HG03196 (cell line): ENCODE results near the gene ALDH18A1.
A peak's percentile ranks its signal among the peaks of the same experiment; 100 is the strongest.

ENCODE experiments used
- ATAC-seq: cut with Tn5 transposase; IDR thresholded peaks from one replicate; pipeline ENCODE4 v1.9.1; 2021; ENCODE audit not compliant: unreplicated experiment

Gene ALDH18A1

DNA sequence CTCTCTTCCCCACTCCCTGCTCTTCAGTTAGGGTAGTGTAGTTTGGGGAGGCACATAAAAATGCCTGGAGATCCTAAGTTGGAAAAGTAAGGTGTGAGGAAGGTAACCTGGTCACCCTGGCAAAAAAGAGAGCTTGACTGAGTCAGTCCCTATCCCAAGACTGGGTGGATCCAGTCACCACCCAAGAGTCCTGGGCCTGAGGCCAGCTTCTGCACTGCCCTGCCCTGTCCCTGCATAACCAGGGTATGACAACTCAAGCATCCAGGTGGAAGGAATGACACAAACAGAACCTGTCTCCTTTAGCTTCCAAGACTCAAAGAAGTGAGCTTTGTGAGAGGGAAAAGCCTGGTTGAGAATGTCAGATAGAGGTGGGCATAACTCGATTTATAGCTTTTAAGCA, 68.5 kb downstream of the ALDH18A1 start:
- no peak for ATAC-seq

DNA sequence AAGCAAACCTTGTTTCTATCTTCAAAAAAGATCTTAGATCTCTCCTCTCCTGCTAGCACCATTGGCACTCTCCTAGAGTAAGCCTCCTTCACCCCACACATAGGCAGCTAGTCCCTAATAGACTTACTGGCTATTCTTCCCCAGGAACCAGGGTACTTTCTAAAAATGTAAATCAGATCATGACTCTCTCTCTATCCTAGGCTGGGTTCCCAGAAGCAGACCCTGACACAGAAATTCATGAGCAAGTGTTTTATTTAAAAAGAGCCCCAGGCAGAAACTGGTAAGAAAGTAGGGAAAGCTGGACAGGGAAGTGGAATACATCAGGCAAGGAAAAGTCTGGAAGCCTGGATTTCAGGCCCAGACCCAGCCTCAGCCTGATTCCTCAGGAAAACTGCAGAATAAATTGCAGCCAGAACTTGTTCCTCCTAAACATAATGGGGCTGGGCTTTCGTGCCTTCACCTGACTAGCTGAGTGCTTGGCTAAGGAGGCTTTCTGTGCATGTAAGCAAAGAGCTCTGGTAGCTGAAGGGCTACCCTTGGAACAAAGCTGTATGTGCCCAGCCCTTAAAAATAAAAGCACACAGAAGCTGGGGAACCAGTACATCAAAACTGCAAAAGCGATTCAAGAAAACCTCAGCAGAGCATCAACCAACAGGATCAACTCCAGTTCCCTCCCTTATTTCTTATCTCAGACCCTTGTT, 76.5 kb downstream of the ALDH18A1 start:
- ATAC-seq: no peak

DNA sequence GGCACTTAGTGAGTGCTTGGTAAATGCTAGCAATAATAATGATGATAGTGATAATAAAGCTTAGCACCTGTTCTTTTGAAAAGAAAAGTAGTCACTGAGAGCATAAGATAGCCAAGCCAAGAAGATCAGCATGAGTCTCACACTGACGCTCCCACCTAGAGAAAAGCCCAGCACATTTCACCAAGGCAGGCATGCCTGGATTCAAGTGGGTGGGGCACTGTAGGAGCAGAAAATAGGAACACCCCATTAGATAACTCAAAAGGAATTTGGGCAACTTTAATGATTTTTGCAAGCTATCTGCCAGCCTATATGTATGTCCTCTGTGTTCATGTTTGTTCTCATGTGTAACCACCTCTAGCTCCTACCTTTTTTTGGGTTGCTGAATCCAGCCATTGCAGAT, 77.2 kb downstream of the ALDH18A1 start:
- no peak for ATAC-seq

DNA sequence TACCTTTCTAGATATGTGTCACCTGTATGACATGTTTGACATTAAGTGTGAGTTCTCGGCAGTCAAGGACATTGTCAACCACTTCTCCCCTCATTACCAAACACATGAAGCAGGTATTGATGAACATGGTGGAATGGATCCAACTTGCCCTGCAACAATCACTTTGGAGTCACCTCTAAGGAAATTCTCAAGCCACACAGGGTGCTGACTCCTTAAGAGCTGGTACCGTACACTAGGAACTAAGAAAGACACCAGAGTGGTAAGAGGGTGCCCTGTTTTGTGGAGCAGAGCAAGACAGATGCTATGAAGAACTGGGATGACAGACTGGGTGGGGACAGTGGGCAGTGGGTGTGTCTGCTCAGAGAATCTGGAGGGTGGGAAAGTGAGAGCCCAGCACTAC, 77.9 kb downstream of the ALDH18A1 start:
- ATAC-seq: no peak

DNA sequence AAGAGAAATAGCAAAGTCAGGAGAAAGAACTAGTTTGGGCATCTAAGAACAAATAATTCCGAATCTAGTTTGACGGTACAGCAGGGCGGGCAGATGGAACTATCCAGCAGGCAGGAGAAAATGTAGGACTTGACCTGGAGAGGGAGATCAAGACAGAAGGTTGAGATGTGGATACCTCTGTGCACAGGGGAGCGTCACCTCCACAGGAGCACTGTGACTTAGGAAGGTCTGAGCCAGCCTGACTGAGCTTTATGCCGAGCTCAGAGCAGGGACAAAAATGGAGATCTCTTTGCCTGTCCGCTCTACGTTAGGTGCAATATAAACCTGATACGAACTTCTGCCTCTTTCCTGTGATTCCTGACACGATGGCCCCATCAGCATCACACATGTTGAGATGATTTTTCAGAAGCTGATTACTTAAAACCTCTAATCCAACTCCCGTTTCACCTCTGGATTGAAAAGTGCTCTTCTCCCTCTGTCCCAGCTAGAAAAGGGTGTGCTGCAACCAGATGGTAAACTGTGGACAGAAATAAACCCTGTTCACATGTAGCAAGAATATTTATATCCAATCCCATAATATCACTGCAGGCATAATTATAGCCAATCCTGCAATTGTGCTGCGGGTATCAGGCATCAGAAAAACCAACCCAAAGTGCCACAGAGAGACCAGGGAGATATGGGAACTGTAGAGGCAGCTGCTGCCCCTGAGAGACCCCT, 81.7 kb downstream of the ALDH18A1 start:
- no peak for ATAC-seq

DNA sequence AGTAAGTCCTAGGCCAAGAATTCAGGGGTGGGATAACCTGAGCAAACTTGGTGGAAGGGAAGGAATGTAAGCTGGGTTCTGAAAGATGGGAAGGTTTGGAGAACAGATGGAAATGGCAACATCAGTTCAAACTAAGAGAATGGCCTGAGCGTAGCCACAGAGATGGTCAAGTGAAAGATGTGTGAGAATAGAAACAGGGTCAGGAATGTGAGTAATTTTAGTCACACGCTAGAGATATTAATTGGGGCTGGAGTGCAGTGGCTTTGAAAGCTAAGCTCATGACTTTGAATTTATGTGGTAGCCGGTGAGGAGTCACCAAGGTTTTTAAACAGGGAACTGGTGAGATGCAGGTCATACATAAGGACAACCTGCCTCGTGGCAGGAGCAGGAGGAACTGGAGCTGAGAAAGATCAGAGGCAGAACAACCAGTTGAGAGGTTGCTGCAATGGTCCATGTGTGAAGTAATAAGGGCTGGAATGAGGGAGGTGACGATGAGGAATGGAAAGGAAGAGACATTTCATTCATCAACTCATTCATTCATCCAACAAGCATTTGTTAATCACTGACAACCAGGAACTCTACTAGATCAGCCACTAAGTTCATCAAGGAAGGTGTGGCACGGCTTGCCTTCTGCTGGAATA, 82.4 kb downstream of the ALDH18A1 start:
- no peak for ATAC-seq

DNA sequence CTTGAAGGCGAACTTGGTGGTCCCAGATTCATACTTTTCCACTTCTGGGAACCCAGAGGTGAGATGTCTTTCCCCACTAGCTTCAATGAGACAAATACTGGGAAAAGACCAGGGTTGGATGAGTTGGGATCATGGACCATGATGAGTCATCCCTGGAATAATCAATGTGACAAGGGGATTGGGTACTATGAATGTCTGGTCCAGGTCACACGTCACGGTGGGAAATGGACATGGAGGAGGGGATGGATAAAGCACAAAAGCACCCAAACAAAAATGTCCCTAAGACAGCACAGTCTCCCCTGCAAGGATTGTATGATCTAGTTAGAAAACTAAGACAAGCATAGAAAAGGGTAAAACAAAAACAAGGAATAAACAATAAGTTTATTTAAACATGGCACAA, 83.0 kb downstream of the ALDH18A1 start:
- no peak for ATAC-seq

DNA sequence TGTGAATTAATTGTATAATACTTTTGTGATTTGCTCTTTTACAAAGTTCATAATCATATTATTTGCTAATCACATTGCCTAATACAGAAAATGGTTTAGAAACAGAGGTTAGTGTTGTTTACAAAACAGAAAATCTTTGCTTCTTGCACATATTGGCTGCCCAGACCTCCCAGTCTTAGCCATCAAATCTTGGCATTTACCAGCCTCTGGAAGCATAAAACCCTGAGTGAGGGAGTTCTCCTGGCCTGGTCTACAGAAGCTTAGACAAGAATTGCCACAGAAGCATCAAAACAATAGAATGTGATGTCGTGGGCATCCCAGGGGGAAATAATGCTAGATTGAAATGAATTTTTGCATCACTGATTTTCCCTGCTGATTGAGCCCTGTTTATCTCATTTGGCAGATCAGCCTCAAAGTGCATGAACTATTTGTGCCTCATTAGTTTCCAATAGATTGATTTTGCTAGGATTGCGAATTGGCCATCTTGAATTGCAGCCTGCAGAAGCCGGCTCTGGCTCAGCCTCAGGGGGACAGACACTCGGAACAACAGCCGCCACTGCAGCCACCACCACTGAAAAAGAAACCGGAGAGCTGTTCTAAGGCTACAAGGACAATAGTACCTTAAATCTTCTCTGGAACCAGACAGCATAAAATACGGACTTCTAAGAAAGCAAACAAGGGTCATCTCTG, 84.2 kb downstream of the ALDH18A1 start:
- no peak for ATAC-seq

DNA sequence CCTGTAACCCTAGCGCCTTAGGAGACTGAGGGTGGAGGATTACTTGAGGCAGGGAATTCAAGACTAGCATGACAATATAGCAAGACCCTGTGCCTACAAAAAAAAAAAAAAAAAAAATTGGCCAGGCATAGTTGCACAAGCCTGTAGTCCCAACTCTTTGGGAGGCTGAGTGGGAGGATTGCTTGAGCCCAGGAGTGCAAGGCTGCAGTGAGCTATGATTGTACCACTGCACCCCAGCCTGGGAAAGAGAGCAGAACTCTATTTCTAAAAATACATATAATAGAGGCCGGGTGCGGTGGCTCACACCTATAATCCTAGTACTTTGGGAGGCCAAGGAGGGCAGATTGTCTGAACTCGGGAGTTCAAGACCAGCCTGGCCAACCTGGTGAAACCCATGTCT, 85.1 kb downstream of the ALDH18A1 start:
- ATAC-seq: no peak

DNA sequence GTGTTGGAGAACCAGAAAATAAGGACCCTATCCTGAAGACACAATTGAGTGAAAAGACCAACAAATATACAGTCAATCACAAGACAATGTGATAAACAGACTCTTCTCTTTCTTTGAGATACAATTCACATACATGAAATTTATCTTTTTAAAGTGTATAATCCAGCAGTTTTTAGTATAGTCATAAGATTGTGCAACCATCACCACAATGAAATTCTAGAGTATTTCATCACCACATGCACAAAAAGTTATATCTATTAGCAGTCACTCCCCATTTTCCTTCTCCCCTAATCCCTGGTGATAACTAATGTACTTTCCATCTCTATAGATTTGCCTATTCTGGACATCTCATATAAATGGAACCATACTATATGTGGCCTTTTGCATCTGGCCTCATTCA, 87.1 kb downstream of the ALDH18A1 start:
- no peak for ATAC-seq

DNA sequence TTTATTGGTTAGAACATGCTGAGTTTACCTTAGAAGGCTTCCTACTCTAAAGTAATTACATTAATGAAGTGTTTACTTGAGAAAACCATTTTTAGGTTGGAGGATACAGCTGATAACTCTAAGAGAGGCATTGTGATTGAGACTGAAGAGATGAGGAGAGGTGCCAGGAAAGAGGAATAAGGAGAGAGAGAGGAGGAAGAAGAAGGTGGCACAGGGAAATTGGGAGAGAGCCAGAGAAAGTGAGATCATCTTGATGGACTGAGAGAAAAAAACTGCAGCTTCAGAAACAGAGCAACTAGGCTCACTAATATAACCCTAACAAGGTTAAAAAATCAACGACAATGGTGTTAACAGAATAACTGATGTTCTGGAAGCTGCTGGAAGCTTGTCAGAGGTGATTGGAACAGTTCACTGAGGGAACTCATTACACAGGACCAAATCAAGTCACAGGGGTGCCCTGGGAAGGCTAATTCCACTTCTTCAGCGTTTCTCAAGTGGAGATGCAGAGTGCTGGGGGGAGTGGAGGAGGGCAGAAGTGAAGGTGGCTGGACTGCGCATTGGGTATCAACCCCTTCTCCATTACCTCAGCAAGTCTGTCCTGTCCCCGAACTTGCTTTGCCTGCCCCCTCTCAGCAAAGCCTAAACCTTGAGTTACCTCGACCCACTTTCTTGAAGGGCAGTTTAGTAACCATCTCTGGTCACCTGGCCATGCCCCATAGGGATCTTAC, 88.4 kb downstream of the ALDH18A1 start:
- ATAC-seq: no peak

DNA sequence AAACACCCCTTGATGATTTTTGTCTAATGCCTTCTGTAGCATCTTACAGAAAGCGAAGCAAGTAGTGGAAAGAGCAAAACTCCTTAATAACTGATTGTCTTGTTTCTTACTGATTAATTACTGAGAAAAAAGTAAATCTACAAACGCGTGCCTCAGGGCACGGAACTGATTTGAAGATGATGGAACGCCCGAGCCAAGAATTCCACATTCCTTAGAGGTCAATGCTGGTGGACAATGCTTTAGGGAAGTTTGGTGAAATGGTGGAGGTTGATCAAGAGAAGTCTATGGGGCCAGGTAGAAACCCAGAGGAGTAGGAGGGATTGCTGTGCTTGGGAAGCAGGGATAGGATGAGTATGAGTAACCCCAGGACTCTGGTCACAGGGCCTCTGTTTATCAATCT, 90.4 kb downstream of the ALDH18A1 start:
- ATAC-seq: no peak

DNA sequence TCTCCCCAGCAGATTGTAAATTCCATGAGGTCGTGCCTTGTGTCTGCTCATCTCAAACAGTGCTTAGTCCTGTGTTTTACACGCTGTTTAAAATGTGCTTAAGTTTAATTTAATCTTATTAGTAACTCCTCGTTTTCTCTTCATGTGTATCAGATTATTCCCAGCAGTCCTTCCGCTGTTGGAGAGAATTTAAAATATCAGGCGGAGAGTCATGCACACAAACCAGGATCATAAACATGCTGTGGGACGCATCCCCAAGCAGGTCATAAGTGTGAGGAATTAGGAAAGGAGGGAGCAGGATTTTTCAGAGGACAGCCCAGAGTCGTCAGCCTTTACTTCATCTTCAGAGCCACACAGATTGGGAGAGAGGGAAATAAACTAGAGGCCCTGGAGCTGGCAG, 91.2 kb downstream of the ALDH18A1 start:
- no peak for ATAC-seq

DNA sequence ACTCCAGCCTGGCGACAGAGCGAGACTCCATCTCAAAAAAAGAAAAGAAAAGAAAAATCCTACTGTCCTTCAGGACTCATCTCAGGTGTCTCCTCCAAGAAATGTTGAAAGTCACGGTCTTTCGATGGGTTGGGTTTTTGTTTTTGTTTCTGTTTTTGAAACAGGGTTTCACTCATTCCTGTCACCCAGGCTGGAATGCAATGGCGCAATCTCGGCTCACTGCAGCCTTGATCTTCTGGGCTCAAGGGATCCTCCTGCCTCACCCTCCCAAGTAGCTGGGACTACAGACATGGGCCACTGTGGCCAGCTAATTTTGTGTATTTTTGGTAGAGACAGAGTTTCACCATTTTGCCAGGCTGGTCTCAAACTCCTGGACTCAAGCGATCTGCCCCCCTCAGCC, 92.2 kb downstream of the ALDH18A1 start:
- no peak for ATAC-seq

DNA sequence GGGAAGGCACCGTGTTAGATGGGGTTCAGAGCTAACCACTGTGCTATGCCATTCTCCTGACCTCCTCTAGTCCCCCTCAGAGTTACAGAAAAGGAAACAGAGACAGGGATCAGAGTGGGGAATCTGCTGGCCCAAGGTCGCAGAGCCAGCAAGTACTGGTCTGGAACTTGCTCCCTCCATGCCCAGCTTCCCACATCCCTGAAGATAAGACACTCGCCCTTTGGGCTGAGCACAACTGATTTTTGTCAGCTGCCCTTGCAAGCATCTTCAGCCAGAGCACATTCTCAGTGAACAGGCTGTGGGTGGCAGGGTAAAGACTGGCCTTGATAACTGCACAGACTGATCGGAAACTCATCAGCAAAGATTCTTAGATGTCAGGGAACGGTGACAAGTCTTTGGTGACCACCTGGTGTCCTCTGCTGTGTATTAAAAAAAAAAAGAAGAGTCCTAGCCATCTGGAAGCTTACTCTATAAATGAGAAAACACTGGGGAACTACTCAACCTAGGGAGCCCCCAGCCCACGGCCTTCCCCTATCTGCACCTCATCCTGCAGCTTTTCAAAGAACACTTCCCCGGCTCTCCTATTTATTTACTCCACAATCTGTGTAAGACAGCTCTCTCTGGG, 94.1 kb downstream of the ALDH18A1 start:
- ATAC-seq: no peak

DNA sequence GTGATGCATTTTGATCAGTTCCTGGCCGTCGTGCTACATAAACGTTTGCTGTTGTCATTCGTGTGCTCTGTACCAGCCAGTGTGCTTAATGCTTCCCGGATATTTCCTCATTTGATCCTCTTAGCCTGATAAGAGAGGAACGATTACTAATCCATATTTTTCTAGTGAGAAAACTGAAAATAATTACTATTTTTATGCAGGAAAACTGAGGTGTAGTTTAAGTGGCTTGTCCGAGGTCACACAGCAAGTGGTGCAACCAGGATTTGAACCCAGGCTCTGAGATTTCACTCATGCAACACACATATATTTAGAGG, 94.7 kb downstream of the ALDH18A1 start:
- ATAC-seq: no peak

DNA sequence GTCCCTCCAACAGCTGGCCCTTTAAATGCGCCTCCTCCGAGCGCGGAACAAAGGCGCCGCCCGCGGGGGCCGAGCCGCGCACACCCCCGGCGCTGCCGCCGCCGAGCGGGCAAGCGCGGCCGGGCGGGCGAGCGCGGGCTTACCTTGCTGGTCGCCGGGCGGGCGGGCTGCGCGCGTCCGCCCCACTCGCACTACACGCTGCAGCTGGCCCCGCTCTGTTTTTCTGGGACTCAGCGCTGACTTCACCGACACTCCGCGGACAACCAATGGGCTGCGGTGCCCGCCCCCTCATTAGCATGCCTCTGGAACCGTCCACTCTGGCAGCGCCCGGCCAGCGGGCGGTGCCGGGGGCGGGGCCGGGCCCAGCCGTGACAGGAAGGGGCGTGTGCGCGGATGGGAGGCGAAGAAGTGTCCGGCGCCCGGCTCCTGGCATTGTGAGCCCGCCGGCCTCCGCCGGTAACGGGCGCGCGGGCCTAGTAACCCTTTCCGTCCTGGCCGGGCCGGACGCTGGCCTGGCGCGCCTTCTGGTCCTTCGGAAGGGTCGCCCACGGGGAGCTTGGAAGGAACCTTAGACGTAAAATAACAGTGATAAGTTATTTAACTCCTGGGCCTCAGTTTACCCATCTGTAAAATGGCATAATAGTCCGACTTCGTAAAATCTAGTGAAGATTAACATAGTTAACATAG, 95.2 kb downstream of the ALDH18A1 start, which contains the start of gene SORBS1:
SORBS1 (minus strand) TSS at position 195 of the 687 bp plus-strand sequence. CDS start 120,236 bp downstream, outside the sequence.
- peak; percentile 98 for ATAC-seq

DNA sequence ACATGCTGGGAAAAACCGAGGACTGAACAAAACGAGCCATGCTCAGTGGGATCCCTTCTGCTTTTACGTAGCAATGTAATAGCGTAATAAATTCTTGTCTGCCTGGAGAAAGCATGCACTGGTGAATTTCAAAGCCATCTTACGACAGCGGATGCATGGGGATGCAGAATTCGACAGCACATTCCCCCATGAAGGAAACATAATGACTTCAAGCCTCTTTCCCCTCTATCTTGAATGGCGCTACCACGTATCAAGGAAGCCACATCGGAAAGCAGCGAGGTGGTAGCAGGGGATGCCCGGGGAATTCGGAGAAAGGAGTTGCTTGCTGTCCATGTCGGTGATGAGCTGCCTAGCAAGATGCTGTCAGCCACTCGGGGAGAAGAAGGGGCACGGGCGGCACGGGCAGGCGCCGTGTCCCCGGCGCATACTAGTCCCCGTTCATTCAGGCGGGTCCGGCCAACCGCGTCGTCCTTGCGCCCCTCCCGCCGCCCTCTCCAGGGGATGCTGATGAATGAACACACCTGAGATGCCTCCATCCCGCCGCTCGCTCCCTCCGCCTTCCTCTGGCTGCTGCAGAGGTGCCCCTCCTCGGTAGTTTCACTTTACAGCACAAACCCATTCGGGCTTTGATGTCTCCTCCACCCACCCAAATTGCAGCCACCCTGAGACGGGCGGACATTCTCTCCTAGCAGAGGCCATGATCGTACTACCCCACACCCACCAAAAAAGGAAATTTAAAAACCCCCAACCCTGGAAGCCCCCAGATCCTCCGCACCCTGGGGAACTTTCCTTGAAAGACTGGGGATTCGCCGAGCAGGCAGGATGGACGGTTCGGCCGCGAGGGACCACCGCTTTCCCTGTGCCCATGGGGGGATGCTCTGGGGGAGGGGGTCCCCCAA, 96.0 kb downstream of the ALDH18A1 start:
- no peak for ATAC-seq

DNA sequence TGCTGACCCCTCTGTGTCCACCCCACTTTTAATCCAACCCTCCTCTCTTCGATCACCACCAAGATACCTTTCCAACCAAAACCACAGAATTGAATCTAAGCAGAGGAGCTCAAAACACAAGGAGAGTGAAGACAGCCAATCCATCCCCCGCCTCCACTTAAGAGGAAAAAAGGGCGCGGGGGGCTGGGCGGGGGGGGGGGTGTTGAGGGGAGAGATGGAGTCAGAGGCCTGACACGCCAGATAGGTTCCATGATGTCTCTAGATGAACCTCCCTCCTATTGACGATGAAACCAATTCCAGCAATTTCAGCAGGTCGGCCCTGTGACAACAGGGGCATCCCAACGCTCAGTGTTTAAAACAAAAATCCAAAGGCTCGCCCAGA, 96.6 kb downstream of the ALDH18A1 start:
- ATAC-seq: no peak
